Lung (tissue), 12 donors: ENCODE measurements around the gene DNAH17. TPM values are rescaled to one million over a fixed set of nuclear protein-coding genes. Genes with fewer than 3 reads are reported as not detected.

Experiments used
- ATAC-seq: fragments of 200-7000 bp; cut with Tn5 transposase; one replicate; pipeline ENCODE4 v1.9.1; 2020; ENCODE audit warnings: moderate number of reproducible peaks; ENCODE audit not compliant: insufficient read depth, low FRiP score
- DNase-seq, 3 donors: peaks; one replicate each; pipeline ENCODE4 v3.0.0-alpha.2; 2013 to 2017
- H3K27ac ChIP-seq, 2 donors: one replicate each; pipeline ENCODE4 v1.5.1; 2013; ENCODE audit warnings: mild to moderate bottlenecking in 2 of 2, moderate library complexity in 2 of 2, control low read depth in 1 of 2, inconsistent platforms in 1 of 2, low read depth in 1 of 2, low read length in 1 of 2
- H3K27me3 ChIP-seq, 3 donors: one replicate each; pipeline ENCODE4 v1.5.1; 2013; ENCODE audit warnings: low read length in 2 of 3; ENCODE audit not compliant: control insufficient read depth in 3 of 3, insufficient read depth in 3 of 3
- H3K36me3 ChIP-seq, 4 donors: one replicate each; pipeline ENCODE4 v1.5.1; 2013; ENCODE audit warnings: low read length in 4 of 4, mild to moderate bottlenecking in 1 of 4, moderate library complexity in 1 of 4; ENCODE audit not compliant: control insufficient read depth in 4 of 4, insufficient read depth in 4 of 4
- H3K4me1 ChIP-seq, 5 donors: one replicate each; pipeline ENCODE4 v1.5.1; 2013; ENCODE audit warnings: low read length in 5 of 5, mild to moderate bottlenecking in 2 of 5, moderate library complexity in 1 of 5; ENCODE audit not compliant: control insufficient read depth in 5 of 5, insufficient read depth in 5 of 5
- H3K4me3 ChIP-seq: one replicate; pipeline ENCODE4 v1.5.1; 2013; ENCODE audit warnings: mild to moderate bottlenecking, control low read depth, moderate library complexity
- H3K9ac ChIP-seq, 2 donors: one replicate each; pipeline ENCODE4 v1.5.1; 2013; ENCODE audit warnings: low read length in 2 of 2, control low read depth in 1 of 2; ENCODE audit not compliant: insufficient read depth in 1 of 2
- H3K9me3 ChIP-seq, 4 donors: one replicate each; pipeline ENCODE4 v1.5.1; 2013; ENCODE audit warnings: low read length in 3 of 4, mild to moderate bottlenecking in 1 of 4, moderate library complexity in 1 of 4; ENCODE audit not compliant: control insufficient read depth in 4 of 4, insufficient read depth in 3 of 4
- WGBS, 2 donors: extraction: QIAGEN DNeasy Blood & Tissue Kit; methylation state at CpG; one replicate each; pipeline ENCODE4 v1.1.7; 2013; 5-methylcytosine and 5-hydroxymethylcytosine counted together
- polyA plus RNA-seq, 2 donors: library from polyadenylated mRNA; stranded (reverse); fragments of 200-250 nt; gene quantifications; one replicate each; pipeline ENCODE4 v1.2.1, GENCODE V29; 2013
- total RNA-seq, 2 donors: library from RNA; depleted of rRNA in 1 of 2; stranded (reverse); fragments of >200 nt in 1 of 2; gene quantifications; one replicate each; pipeline ENCODE4 v1.2.1, GENCODE V29; 2014 to 2021
- TF ChIP-seq, protein P1 (sequence below): IDR thresholded peaks from 2 replicates; pipeline ENCODE4 v1.5.1; 2012; ENCODE audit warnings: mild to moderate bottlenecking; ENCODE audit errors: control extremely low read depth, extremely low read depth
- donor health status: control.
- donor health status: control.
- donor health status: Bipolar disorder and iron deficiency.
- donor health status: healthy.
- donor health status: DM: yes; HTN: yes; CAD: no.

Gene DNAH17
- total and polyA plus RNA-seq, 4 donors = 0.44 to 1.6 (median 1.2) TPM

DNA sequence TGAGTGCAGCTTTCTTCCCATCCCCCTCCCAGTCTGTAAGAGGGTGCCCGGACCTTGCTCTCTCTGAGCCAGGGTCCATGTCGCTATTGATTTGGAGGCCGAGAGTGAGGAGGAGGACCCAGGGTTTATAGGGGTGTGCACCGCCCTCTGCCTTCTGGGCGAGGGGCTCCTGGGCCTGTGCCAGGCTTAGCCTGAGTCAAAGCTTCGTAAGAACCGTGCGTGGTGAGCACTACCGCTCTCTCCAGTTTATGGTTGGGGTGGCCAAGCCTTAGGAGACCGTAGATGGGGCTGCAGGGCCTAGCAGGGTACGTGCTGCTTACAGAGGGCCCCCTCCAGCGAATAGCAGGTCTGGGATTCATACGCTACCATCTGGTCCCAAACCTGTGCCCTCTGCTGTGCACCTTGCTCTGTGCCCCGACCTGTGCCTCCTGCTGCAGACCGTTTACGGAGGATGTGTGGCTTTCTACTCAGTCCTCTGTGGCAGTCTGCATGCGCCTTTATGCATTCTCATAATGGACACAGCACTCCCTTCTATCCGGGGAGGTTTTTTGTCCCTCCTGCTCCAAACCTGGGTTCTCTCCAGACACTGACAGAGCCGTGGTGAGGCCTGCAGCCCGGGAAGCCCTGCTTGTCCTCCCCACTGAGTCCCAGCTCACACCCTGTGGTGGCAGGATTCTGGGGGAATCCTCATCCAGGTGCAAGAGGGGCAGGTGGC is 144.0 kb downstream of the DNAH17 start:
- WGBS, 2 donors = 73 to 79% methylated on average over 20 of the region's 20 CpGs
- Histone ChIP-seq H3K4me3 (no peak overlapping the region), H3K27ac (no peak overlapping the region), H3K9me3 (no peaks in the 10 kb centered on the region), H3K4me1 (peaks cover 0 to 11% (median 5%) of the 10 kb centered on the region in 5 donors), H3K9ac (no peak overlapping the region), H3K27me3 (peaks cover 0 to 3% (median 0%) of the 10 kb centered on the region in 3 donors), H3K36me3 (peaks cover 0 to 17% (median 1%) of the 10 kb centered on the region in 4 donors)
- ATAC-seq (no peak), DNase-seq (no peak)
- TF ChIP-seq, protein P1, sequence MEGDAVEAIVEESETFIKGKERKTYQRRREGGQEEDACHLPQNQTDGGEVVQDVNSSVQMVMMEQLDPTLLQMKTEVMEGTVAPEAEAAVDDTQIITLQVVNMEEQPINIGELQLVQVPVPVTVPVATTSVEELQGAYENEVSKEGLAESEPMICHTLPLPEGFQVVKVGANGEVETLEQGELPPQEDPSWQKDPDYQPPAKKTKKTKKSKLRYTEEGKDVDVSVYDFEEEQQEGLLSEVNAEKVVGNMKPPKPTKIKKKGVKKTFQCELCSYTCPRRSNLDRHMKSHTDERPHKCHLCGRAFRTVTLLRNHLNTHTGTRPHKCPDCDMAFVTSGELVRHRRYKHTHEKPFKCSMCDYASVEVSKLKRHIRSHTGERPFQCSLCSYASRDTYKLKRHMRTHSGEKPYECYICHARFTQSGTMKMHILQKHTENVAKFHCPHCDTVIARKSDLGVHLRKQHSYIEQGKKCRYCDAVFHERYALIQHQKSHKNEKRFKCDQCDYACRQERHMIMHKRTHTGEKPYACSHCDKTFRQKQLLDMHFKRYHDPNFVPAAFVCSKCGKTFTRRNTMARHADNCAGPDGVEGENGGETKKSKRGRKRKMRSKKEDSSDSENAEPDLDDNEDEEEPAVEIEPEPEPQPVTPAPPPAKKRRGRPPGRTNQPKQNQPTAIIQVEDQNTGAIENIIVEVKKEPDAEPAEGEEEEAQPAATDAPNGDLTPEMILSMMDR = no peak

DNA sequence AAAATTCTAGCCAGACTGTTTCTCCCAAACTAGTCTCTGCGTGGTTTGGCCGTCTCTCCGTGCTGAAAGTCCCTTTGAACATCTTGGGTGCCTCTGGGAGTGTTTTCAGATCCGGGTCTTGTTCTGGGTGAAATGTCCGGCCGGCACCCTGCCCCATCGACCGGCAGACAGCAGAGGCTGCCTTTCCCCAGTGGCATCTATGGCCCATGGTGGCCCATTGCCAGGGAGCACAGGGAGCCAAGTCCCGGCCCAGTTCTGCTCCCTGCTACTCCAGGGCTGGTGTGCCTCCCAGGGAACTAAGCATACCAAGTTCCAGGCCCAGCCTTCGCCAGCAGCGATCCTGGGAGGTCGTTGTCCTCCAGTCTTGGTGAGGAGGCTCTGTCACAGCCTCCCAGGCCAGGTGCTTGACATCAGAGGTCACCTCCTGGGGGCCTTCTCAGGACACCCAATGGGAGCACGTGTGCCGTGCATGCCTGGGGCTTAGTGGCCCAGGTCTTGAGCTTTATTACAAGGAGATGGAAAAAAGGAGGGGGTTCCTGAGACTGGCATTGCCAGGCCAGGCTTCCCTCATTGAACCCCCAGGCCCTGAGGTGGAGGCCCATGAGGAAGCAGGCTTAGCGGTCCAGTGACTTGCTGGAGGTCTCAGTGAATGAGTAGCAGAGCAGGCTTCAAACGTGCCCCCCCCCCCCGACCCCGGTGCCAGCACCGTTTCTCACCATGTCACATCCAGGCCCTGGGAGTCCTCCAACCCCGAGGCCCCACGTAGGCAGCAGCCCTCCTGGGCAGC is 144.8 kb downstream of the DNAH17 start:
- Histone ChIP-seq H3K27ac (no peak overlapping the region), H3K4me1 (peaks cover 0 to 12% (median 5%) of the 10 kb centered on the region in 5 donors), H3K27me3 (peaks cover 0 to 3% (median 0%) of the 10 kb centered on the region in 3 donors), H3K9me3 (no peaks in the 10 kb centered on the region), H3K36me3 (peaks cover 0 to 21% (median 1%) of the 10 kb centered on the region in 4 donors), H3K9ac (no peak overlapping the region), H3K4me3 (no peak overlapping the region)
- DNase-seq (no peak), ATAC-seq (no peak)
- 63 to 74% methylated on average over 21 of the region's 21 CpGs for WGBS, 2 donors
- TF ChIP-seq, protein P1 = no peak

DNA sequence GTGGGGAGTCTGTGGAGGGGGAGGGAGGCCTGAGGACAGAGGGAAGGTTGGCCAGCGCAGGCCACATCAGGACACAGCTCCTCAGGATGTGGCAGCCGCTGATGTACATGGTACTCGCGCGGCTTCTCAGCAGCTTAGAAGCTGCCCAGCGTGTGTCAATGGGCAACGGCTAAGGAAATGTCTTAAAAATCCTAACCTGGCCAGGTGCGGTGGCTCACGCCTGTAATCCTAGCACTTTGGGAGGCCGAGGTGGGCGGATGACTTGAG is 145.6 kb downstream of the DNAH17 start:
- 87 to 89% methylated on average over 11 of the region's 11 CpGs for whole genome bisulfite sequencing, 2 donors
- H3K4me1 ChIP-seq = peaks cover 0 to 12% (median 5%) of the 10 kb centered on the region in 5 donors

More for the DNA sequence above, 145.6 kb downstream of the DNAH17 start:
- TF ChIP-seq, protein P1 = no peak
- Histone ChIP-seq H3K27ac (no peak overlapping the region), H3K9ac (no peak overlapping the region), H3K9me3 (no peaks in the 10 kb centered on the region), H3K36me3 (peaks cover 0 to 29% (median 4%) of the 10 kb centered on the region in 4 donors), H3K4me3 (no peak overlapping the region), H3K27me3 (no peaks in the 10 kb centered on the region)
- DNase-seq = no peak
- no peak for ATAC-seq
